Hindlimb muscle (tissue), 1 donor: ENCODE data around the gene RSPH3. TPM values are rescaled to one million over a fixed set of nuclear protein-coding genes. Genes with fewer than 3 reads are reported as not detected.
"Not testable (repeated sequence)": the region's sequence is repeated elsewhere in the genome, so short reads cannot be mapped to it uniquely, and the experiment has no call there.

Experiments
- DNase-seq: peaks from one replicate; pipeline ENCODE4 v3.0.0-alpha.2; 2013
- polyA plus RNA-seq: library from polyadenylated mRNA; unstranded; fragments of 120-200 nt; gene quantifications from one replicate; pipeline ENCODE4 v1.2.1, GENCODE V29; 2013; ENCODE audit not compliant: insufficient read length

Gene RSPH3, protein sequence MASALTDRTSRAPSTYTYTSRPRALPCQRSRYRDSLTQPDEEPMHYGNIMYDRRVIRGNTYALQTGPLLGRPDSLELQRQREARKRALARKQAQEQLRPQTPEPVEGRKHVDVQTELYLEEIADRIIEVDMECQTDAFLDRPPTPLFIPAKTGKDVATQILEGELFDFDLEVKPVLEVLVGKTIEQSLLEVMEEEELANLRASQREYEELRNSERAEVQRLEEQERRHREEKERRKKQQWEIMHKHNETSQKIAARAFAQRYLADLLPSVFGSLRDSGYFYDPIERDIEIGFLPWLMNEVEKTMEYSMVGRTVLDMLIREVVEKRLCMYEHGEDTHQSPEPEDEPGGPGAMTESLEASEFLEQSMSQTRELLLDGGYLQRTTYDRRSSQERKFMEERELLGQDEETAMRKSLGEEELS
- polyA plus RNA-seq = 3.2 TPM

DNA sequence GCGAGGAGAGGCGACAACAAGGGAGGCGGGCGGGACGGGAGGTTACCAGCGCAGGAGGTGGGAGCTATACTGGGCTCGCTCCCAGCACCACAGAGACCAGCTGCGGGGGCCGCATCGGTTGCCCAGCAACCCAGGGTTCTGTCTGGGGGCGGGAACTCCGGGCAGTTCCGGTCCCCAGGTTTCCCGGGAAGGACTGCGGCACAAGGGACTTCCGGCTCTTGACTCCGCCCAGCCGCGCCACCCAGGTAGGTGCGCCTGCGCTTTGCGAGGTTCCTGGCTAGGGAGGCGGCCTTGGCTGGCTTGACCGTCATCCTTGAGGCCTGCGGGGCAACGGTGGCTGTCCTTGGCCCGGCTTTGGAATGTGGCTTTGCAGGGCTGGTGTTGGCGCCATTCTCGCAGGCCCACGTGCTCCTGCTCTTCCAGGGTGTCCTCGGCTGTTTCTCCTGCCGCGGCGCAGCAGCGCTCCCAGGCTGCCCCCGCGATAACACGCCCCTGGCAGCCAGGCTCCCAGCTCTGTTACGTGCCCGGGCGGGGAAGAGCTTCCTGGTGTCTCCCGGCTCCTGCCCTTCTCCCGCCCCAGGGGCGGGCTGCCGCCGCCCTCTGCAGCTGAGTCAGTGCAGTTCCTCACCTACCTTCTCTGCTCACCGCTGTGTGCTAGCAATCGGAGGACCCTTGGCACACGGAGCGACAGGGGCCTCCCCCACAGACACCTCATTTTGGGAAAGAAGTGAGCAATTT, at the start of gene RSPH3:
RSPH3 (minus strand) TSS at position 537 of the 738 bp plus-strand sequence. CDS start 652 bp downstream, outside the sequence.
- peak; percentile 91 for DNase-seq

DNA sequence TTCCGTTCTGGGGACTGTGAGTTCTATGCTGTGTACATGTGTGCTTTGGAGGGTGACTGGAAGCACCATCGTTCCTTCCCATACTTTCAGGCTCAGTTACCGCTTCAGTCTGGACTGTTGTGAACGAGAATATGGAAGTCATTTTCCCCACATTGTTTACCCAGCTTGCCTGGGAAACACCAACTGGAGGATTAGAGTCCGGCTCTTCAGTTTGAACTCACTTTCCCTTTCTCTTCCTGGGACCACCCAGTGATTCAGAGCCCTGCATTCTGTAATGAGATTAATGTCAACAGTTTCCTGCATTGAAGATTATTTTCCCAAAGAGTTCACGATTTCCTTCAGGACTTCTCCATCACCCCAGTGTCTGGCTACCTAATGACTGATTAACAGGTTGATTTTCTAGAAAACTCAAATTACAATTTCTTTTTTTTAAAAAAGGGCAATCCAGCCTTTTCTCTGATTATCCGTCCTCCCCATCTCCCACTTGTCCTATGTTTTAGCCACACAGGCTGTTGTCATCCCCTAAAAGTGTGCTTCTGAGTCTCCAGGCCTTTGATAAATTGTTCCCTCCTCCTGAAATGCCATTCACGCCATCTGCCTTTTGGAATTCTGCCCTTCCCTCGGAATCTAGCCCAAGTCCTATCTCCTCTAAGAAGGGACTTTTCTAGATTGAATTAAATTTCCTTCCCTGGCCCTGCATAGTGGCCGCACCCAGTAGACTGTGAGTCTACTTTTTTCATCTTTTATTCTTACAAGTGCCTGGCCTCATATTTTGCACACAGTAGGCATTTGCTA, 48.1 kb upstream of the RSPH3 start:
- no peak for DNase-seq

DNA sequence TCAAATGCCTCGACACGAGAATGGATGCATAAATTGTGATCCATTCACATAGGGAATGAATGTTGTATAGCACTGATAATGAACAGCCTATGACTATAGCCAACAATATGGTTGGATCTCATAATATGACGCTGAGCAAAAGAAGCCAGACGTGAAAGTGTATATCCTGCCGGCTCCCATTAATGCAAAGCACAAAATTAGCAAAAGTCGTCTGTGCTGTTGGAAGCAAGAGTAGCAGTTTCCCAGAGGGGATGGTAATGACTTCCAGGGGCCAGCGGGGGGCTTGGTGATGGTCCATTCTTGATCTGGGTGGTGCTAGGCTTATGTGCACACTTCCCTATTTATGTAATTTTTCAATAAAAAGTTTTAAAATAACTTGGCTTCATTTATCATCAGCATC, 45.8 kb upstream of the RSPH3 start:
- no peak for DNase-seq

DNA sequence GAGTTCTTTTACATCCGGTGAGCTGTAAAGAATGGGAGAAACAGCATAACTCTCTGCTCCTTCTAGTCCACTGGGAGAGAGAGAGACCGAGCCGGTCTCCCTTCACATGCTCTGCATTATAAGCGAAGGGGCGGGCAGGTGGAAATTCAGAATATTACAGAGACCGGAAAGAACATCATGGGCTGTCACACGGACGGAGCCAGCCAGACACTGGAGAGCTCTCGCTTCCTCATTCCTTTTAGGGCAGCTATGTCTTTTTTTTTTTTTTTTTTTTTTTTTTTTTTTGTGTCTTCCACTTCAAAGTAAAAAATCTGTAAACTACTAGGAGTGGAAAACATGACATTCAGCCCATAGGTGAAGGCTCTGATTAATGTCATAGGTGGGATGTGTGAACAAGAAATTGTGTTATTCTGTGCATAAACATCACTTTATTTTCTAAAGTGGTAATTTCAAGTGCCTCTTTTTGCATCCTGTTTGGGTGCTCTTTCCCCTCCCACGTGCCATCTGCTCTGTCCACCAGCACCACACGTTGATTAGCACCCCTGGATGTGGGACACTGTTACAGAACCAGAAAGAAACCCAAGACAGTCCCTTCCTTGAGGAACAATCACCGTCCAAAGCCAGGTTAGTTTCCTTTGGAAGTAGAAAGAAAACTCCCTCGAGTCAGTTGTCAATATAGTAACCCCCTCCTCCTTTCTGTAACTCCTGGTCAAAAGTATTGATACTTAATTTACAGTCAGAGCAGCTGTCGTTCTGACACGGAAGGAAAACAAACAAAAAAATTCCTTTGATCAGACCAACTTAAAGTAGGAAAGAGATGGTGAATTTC, 45.1 kb upstream of the RSPH3 start, which contains the start of gene TAGAP:
TAGAP (minus strand) TSS at position 93 of the 829 bp plus-strand sequence. CDS start 845 bp downstream, outside the sequence.
- DNase-seq = peak; percentile 66

DNA sequence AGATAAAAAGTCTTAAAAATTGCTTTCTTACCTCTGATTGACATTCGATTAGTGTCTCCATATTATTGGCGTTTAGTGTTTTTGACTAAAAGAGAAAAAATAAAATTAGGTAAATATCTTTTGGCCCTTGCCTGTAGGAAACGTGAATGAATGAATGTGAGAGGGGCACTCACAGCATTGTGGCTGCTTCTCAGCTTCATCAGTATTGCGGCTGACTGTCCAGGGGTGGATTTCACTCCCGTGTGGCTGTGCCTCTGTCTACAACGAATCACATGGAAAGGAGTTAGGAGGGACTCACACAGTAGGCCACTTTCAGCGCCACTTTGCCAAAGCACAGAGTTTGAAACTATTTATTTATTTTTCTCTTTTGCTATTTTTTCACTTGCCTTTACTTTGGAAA, 43.9 kb upstream of the RSPH3 start:
- no peak for DNase-seq

DNA sequence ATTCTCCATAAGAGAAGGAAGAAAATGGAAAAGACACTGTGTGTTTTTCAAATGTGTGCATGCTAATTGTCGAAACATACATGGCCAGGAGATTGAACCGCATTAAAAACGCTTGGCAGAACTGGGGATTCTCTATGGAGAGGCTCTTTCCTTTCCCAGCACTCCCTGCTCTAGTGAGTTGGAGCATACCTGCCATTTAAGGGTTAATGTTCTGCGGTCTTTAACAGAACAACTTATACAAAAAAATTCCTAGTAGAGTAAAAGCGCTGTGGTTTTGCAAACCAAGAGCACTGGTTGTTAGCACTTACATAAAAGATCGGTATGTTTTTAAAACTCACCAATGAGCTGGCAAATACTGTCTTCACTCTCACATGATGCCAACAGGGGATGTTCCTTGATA, 43.2 kb upstream of the RSPH3 start:
- DNase-seq = no peak

DNA sequence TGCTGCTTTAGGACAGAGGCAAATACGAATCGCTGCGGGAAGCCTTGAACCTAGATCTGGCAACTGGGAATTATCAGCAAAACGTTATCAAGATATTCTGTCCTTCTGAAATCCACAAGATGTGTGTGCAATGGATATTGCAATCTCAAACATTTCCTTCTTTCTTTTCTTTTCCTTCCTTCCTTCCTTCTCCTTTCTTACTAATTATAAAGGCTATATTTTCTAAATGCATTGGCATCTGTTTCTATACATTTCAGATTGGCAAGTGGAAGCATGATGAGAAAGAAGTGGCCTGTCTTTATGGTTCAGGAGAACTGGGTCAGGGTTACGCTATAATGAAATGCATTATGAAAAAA, 42.8 kb upstream of the RSPH3 start:
- no peak for DNase-seq

DNA sequence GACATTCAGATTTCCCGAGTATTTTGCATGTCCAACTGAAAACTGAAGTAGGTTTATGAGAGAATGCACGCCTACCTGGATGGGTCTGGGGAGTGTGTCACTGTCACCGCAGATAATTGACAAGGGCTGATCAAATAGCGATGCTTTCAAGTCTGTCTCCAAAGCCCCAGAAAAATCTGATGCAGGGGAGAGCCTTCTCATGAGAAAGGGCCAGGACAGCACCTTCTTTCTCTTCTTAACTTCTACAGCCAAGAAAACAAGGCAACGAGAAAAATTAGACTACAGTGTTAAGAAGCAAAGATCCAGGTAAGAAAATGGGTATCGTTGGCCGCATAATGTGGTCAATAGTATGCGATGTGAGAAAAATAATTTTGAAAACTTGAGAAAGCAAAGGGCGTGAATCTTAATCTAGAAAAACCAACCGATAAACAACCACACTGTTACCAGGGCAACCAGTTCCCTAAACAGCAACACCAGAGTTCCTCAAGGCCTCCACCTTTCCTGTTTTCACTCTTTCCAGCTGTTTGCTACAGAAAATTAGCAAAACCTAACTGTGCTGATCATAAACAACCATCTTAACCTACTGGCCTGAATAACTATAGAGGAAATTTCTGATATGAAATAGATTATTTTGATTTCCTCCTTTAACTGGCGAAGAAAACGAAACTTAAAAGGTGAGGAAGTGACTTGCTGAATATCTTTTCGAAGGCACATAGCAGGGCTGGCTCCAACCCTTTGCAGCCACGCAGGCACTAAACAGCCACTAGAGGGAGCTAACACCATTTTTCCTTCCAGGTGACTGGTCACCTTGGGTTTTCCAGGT, 42.2 kb upstream of the RSPH3 start:
- DNase-seq = peak; percentile 62

DNA sequence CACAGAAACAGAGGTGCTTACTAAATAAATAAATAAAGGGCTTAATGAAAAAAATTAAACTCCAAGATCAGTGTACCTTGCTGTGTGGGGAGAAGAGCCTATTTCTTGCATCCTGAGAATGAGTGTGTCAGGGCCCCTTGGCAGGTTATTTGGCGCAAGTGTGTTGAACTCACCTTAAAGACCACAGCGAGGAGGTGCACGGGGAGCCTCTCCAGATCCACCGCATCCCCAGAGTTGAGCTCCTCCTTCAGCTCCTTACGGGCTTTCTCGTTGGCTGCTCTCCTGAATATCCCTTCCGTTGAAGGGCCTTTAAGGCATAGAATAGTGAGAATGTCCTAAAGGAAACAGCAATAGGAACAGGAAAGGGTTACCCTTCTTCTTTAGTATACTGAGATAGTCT, 41.2 kb upstream of the RSPH3 start:
- DNase-seq = no peak

DNA sequence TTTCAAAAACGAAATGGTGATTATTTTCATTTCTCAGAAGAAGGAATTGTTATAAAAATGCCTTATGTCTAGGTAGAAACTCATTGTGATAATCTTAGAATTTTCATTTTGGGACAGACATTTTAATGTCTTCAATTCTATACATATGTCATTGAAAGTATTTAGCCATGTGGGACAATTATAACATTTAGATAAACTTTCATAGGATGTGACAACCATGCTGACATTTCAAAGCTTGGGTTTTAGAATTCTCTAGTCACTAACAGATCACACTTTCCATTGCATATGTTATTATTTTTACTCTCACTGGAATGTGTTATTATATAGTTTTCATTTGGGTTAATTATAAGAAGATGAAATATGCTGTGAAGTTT, 39.9 kb upstream of the RSPH3 start:
- DNase-seq = no peak

DNA sequence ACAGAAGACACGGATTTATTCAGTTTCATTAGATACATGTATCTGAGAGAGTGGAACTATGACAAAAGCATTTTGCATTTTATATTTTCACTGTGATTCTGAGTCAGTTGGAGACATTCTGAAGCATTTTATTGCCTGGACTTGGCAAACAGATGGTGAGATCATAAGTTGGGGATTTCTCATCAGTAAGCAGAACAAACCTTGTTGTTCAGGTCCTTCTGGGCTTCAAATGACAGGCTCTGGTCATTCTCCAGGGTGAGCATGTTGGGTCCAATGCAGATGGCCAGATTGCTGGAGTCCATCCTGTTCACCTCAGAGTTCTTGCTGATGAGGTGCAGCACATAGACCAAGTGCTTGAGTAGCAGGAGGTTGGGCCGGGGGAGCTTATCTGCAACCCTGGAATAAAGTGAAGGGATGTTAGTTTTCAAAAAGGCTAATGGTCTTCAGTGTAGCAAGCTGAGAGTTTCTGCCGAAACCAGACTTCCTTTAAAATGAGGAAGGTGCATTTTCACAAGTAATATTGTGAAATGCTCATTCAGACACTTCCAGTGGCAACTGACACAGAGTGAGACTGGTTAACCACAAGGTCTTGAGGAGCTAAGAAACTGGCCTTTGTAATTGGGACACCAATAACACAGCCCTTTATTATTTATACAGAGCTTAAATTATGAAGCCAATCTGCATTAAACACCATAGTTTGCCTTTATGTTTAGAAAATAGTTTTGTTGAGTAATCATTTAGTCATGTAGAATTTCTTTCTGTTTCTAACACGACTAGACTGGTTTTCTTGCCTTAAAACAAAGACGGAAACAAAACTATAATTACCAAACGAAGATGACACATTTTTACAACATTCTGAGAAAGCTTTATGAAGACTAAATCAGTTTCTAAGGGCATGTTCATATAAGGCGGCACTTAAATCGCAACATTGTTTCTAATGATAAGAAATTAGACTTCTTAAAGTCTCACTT, 39.2 kb upstream of the RSPH3 start:
- peak; percentile 25 for DNase-seq

DNA sequence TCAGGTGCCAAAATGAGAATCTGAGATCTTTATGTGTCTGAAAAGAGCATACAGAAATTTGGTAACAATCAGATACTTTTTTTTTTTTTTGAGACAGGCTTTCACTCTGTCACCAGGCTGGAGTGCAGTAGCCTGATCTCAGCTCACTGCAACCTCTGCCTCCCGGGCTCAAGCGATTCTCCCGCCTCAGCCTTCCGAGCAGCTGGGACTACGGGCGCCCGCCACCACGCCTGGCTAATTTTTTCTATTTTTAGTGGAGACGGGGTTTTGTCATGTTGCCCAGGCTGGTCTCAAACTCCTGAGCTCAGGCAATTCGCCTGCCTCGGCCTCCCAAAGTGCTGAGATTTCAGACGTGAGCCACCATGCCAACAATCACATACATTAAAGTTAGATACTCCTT, 38.3 kb upstream of the RSPH3 start:
- DNase-seq = not testable (repeated sequence)

DNA sequence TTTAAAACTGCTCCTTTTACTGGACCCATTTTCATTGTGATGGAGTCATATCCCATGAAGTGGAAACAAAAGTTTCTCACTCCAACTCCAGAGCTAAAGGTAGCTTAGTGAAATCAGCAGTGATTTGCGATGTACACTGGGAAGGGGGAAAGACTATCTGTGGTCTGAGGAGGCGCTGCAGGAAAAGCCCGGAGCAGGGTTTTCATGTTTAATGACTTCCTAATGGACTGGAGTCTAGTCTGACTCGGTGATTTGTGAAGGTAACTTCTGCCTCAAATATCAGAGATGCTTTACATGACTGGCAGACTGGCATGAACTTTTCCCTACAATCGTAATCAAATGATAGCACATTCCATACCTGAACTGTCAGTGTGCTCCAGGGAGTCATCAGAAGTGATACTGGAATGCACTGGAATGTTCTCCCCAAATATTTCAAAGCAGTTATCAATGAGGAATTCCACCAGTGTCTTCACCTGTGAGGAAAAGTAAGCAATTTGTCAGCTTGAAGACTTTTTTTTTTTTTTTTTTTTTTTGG, 37.8 kb upstream of the RSPH3 start:
- DNase-seq = no peak

DNA sequence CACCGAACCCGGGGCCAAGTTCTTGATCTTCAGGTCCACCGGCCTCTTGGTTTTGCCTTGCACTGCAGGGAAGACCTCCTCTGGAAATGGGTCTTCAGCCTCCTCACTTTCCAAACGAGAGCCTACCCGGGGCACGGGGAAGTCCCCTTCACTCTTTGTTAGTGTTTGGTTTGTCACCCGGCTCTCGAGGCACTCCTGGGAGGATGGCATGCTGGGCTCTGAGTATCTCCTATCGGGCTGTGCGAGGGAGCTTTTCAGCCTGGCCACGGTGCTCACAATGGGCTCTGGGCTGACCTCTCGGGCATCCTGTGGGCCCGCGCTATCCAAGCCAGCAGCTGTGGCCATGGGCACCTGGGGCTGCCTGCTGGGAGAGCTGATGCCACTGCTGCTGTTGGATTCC, 36.7 kb upstream of the RSPH3 start:
- DNase-seq = no peak

DNA sequence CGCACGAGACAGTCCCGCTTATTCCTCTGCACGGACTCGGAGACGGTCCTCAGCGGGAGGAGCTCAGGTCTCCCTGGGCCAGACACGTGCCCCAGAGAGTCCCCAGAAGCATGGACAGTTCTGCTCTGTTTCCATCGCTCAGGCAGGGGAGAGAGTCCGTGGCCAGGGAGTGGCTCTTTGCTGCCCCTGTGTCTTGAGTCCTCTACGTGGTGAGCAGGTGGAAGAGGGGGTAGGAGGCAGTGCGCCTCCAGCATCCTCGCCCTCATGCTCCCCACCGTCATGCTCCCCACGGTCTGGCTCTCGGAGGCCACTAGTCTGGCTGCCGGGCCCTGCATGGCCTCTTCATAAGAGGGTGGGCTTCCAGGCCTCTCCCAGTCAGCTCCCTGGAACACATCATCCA, 35.9 kb upstream of the RSPH3 start:
- no peak for DNase-seq

DNA sequence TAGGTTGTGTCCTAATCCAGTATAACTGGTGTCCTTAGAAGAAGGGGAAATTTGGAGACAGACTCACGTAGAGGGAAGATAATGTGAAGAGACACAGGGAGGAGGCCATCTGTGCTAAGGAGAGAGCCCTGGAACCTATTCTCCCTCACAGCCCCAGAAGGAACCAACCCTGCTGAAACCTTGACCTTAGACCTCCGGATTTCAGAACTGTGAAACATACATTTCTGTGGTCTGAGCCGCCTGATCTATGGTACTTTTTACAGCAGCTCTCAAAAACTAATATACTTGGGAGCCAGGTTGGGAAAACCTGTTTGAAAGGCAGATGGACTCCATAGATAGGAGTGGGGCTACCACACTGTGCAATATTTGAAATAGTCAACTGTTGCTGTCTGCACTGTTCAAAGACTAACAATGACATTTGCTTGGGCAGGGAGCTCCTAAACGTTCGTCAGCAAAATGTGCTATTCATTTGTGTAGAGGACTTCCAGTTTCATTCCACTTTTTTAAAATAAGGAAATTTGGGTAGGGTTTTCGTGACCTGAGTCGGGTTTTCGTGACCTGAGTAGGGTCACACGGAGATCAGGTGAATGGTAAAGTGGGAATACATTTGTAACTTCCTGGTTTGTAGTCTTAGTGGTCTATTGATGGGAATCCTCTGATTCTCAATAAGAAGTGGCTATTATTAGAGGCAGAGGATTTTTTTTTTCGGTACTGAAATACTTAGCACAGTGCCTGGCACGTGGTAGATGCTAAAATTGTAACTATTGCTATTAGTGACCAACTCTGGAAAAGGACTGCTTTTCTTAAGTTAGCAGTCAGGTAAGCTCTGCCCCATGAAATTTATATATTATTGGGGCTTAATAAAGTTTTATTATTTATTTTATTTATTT, 33.4 kb upstream of the RSPH3 start:
- no peak for DNase-seq

DNA sequence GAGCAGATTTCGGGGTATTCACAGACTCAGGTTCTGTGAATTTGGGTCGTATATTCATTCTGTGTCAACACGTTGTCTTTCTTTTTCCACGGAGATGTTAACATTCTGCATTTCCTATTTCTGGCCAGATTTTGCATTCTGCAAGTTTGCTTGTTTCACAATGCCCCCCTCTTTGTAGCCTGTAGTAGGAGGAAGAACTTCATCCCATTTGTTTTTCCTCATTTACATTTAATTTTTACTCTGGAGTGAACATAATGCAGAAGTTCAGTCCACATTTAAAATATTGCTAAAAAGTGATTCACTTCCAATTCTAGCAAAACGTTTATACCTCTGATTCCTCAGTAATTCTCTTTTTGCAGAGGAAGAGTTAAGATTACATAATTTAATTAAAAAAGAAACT, 31.8 kb upstream of the RSPH3 start:
- no peak for DNase-seq

DNA sequence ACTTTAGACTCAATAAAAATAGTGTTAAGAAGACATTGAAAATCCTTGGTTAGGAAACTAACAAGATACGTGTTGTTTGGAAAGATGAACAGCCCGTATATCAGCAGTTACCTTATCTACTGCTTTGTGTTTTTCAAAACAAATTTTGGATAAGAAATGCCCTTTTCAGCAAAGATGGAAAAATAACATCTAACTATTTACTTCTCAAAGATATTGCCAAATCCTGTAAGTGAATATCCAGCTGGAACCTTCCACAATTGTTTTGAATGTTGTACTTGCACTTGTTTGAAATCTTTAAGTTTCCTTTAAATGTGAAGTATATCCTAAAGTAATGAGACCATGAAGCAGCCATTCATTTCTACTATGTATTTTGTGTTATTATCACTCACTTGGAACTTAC, 30.2 kb upstream of the RSPH3 start:
- no peak for DNase-seq

DNA sequence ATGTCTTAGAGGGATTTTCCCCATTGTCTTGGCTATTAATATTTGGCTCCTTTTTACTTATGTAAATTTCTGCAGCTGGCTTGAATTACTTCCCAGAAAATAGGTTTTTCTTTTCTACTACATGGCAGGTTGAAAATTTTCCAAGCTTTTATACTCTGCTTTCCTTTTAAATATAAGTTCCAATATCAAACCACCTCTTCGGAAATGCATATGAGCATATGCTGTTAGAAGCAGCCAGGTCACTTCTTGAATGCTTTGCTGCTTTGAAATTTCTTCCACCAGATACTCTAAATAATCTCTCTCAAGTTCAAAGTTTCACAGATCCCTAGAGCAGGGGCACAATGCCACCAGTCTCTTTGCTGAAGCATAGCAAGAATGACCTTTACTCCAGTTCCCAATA, 25.2 kb upstream of the RSPH3 start:
- DNase-seq = not testable (repeated sequence)
